B cell (primary cell): ENCODE data around the gene ARHGAP26.

Experiments
- CTCF ChIP-seq: fragments of 200-600 bp; IDR thresholded peaks from one replicate; pipeline ENCODE4 v1.8.0; 2022; ENCODE audit warnings: antibody characterized with exemption, mild to moderate bottlenecking
- EZH2 ChIP-seq: IDR thresholded peaks from 2 replicates; pipeline ENCODE4 v1.6.1; 2012; ENCODE audit warnings: borderline replicate concordance, low read depth, mild to moderate bottlenecking, moderate library complexity, low read length; ENCODE audit not compliant: insufficient read depth, poor library complexity, severe bottlenecking

- TF ChIP-seq CTCF = no peak
- TF ChIP-seq EZH2 = no peak
Measured at GRCh38 chr5:143191720-143192119, 421.5 kb downstream of the ARHGAP26 start.
